ENCODE measurements around the gene RIOK3.
A peak's percentile ranks its signal among the peaks of the same experiment; 100 is the strongest.

Gene RIOK3

GRCh38 chr18:23479829-23480505 is 26.9 kb downstream of the RIOK3 start:
- H2BK5ac ChIP-seq (ENCODE audit: low read length), result no peak overlapping the region
- no peak for DNase-seq (ENCODE audit: low spot score)
- H2BK15ac ChIP-seq (ENCODE audit: low read length), result no peak overlapping the region
- H2AK5ac ChIP-seq (ENCODE audit: low read depth, low read length), result no peak overlapping the region
- peaks cover 0 to 3% of the 10 kb centered on the region in 2 donors for H3K4me1 ChIP-seq (ENCODE audit: control insufficient read depth in 2 of 2, insufficient read depth in 1 of 2, low read depth in 1 of 2, low read length in 2 of 2)
- H3K14ac ChIP-seq (ENCODE audit: low read length), result no peak overlapping the region
- no CpG with 5 or more reads among the region's 3 CpGs for WGBS, 2 donors (ENCODE audit: extremely low coverage in 2 of 2, insufficient read length in 2 of 2, insufficient replicate concordance in 1 of 2)
- no peak overlapping the region for H4K91ac ChIP-seq (ENCODE audit: low read depth, low read length, poor library complexity)
- no peaks in the 10 kb centered on the region for H3K9me3 ChIP-seq (replicated peaks in 1 of 2; ENCODE audit: control insufficient read depth in 2 of 2, insufficient read depth in 1 of 2, low read depth in 1 of 2, low read length in 2 of 2)
- H3K79me1 ChIP-seq (ENCODE audit: low read depth, low read length), result no peaks in the 10 kb centered on the region
- no peak overlapping the region for H2BK12ac ChIP-seq (ENCODE audit: low read length)
- H3K4me2 ChIP-seq (ENCODE audit: insufficient read depth, low read length, poor library complexity, severe bottlenecking), result no peak overlapping the region
- H2BK120ac ChIP-seq (ENCODE audit: low read depth, low read length), result no peak overlapping the region
- no peak overlapping the region for H3K23ac ChIP-seq (ENCODE audit: low read depth, low read length, poor library complexity)
- H3K36me3 ChIP-seq (replicated peaks in 1 of 2; ENCODE audit: control insufficient read depth in 2 of 2, insufficient read depth in 2 of 2, low read length in 2 of 2), result peaks cover 12 to 84% of the 10 kb centered on the region in 2 donors
- no peak overlapping the region for H3K9ac ChIP-seq (ENCODE audit: low read depth, low read length, poor library complexity)
- H3K4me3 ChIP-seq (ENCODE audit: low read length in 2 of 2), result no peak overlapping the region
- no peak overlapping the region for H3K18ac ChIP-seq (ENCODE audit: low read length)
- no peak overlapping the region for H3K27ac ChIP-seq (replicated peaks; ENCODE audit: low read length)
- H2AFZ ChIP-seq (ENCODE audit: low read length), result no peak overlapping the region
- H3K27me3 ChIP-seq (ENCODE audit: control insufficient read depth in 3 of 3, insufficient read depth in 3 of 3, low read depth in 1 of 3, low read length in 3 of 3), result no peaks in the 10 kb centered on the region
- no peak overlapping the region for H4K8ac ChIP-seq (ENCODE audit: low read depth, low read length)
- no peak overlapping the region for H3K4ac ChIP-seq (ENCODE audit: low read length)

GRCh38 chr18:23484561-23485182 is 31.6 kb downstream of the RIOK3 start:
- H2BK12ac ChIP-seq (ENCODE audit: low read length), result no peak overlapping the region
- WGBS, 2 donors (ENCODE audit: extremely low coverage in 2 of 2, insufficient read length in 2 of 2, insufficient replicate concordance in 1 of 2), result no CpG with 5 or more reads among the region's 8 CpGs
- no peaks in the 10 kb centered on the region for H3K9me3 ChIP-seq (replicated peaks in 1 of 2; ENCODE audit: control insufficient read depth in 2 of 2, insufficient read depth in 1 of 2, low read depth in 1 of 2, low read length in 2 of 2)
- H3K4ac ChIP-seq (ENCODE audit: low read length), result no peak overlapping the region
- no peak overlapping the region for H2AK5ac ChIP-seq (ENCODE audit: low read depth, low read length)
- H3K27me3 ChIP-seq (ENCODE audit: control insufficient read depth in 3 of 3, insufficient read depth in 3 of 3, low read depth in 1 of 3, low read length in 3 of 3), result no peaks in the 10 kb centered on the region
- no peak for DNase-seq (ENCODE audit: low spot score)
- H3K27ac ChIP-seq (replicated peaks; ENCODE audit: low read length), result no peak overlapping the region
- H2BK120ac ChIP-seq (ENCODE audit: low read depth, low read length), result no peak overlapping the region
- no peak overlapping the region for H3K23ac ChIP-seq (ENCODE audit: low read depth, low read length, poor library complexity)
- H2AFZ ChIP-seq (ENCODE audit: low read length), result no peak overlapping the region
- no peak overlapping the region for H3K4me2 ChIP-seq (ENCODE audit: insufficient read depth, low read length, poor library complexity, severe bottlenecking)
- no peaks in the 10 kb centered on the region for H3K79me1 ChIP-seq (ENCODE audit: low read depth, low read length)
- no peak overlapping the region for H4K91ac ChIP-seq (ENCODE audit: low read depth, low read length, poor library complexity)
- no peak overlapping the region for H2BK15ac ChIP-seq (ENCODE audit: low read length)
- H3K18ac ChIP-seq (ENCODE audit: low read length), result no peak overlapping the region
- H3K9ac ChIP-seq (ENCODE audit: low read depth, low read length, poor library complexity), result no peak overlapping the region
- no peak overlapping the region for H4K8ac ChIP-seq (ENCODE audit: low read depth, low read length)
- H3K4me3 ChIP-seq (ENCODE audit: low read length in 2 of 2), result no peak overlapping the region
- H3K4me1 ChIP-seq (ENCODE audit: control insufficient read depth in 2 of 2, insufficient read depth in 1 of 2, low read depth in 1 of 2, low read length in 2 of 2), result peaks cover 0 to 4% of the 10 kb centered on the region in 2 donors
- no peak overlapping the region for H3K14ac ChIP-seq (ENCODE audit: low read length)
- H3K36me3 ChIP-seq (replicated peaks in 1 of 2; ENCODE audit: control insufficient read depth in 2 of 2, insufficient read depth in 2 of 2, low read length in 2 of 2), result peaks cover 2 to 39% of the 10 kb centered on the region in 2 donors
- H2BK5ac ChIP-seq (ENCODE audit: low read length), result no peak overlapping the region

- Histone ChIP-seq H3K36me3 (replicated peaks in 1 of 2; ENCODE audit: control insufficient read depth in 2 of 2, insufficient read depth in 2 of 2, low read length in 2 of 2) (peaks cover 2 to 32% of the 10 kb centered on the region in 2 donors), H3K14ac (ENCODE audit: low read length) (no peak overlapping the region), H3K23ac (ENCODE audit: low read depth, low read length, poor library complexity) (no peak overlapping the region), H3K9me3 (replicated peaks in 1 of 2; ENCODE audit: control insufficient read depth in 2 of 2, insufficient read depth in 1 of 2, low read depth in 1 of 2, low read length in 2 of 2) (peaks cover 0 to 3% of the 10 kb centered on the region in 2 donors), H2BK120ac (ENCODE audit: low read depth, low read length) (no peak overlapping the region), H4K8ac (ENCODE audit: low read depth, low read length) (no peak overlapping the region), H2BK12ac (ENCODE audit: low read length) (no peak overlapping the region), H3K27me3 (ENCODE audit: control insufficient read depth in 3 of 3, insufficient read depth in 3 of 3, low read depth in 1 of 3, low read length in 3 of 3) (no peaks in the 10 kb centered on the region), H2AK5ac (ENCODE audit: low read depth, low read length) (no peak overlapping the region), H2BK5ac (ENCODE audit: low read length) (no peak overlapping the region), H3K4ac (ENCODE audit: low read length) (no peak overlapping the region), H3K4me1 (ENCODE audit: control insufficient read depth in 2 of 2, insufficient read depth in 1 of 2, low read depth in 1 of 2, low read length in 2 of 2) (peaks cover 0 to 4% of the 10 kb centered on the region in 2 donors), H3K79me1 (ENCODE audit: low read depth, low read length) (no peaks in the 10 kb centered on the region), H3K27ac (replicated peaks; ENCODE audit: low read length) (no peak overlapping the region), H2AFZ (ENCODE audit: low read length) (no peak overlapping the region), H3K18ac (ENCODE audit: low read length) (no peak overlapping the region), H3K4me3 (ENCODE audit: low read length in 2 of 2) (no peak overlapping the region), H4K91ac (ENCODE audit: low read depth, low read length, poor library complexity) (no peak overlapping the region), H3K9ac (ENCODE audit: low read depth, low read length, poor library complexity) (no peak overlapping the region), H3K4me2 (ENCODE audit: insufficient read depth, low read length, poor library complexity, severe bottlenecking) (no peak overlapping the region), H2BK15ac (ENCODE audit: low read length) (no peak overlapping the region)
- no peak for DNase-seq (ENCODE audit: low spot score)
- WGBS, 2 donors (ENCODE audit: extremely low coverage in 2 of 2, insufficient read length in 2 of 2, insufficient replicate concordance in 1 of 2), result no CpG with 5 or more reads among the region's 7 CpGs
These were observed 32.3 kb downstream of the RIOK3 start for GRCh38 chr18:23485386-23485785.

GRCh38 chr18:23487738-23488570 is 34.9 kb downstream of the RIOK3 start:
- Histone ChIP-seq H3K4me1 (ENCODE audit: control insufficient read depth in 2 of 2, insufficient read depth in 1 of 2, low read depth in 1 of 2, low read length in 2 of 2) (peaks cover 0 to 4% of the 10 kb centered on the region in 2 donors), H3K9me3 (replicated peaks in 1 of 2; ENCODE audit: control insufficient read depth in 2 of 2, insufficient read depth in 1 of 2, low read depth in 1 of 2, low read length in 2 of 2) (peaks cover 0 to 3% of the 10 kb centered on the region in 2 donors), H3K14ac (ENCODE audit: low read length) (no peak overlapping the region), H2BK12ac (ENCODE audit: low read length) (no peak overlapping the region), H3K4me2 (ENCODE audit: insufficient read depth, low read length, poor library complexity, severe bottlenecking) (no peak overlapping the region), H3K4ac (ENCODE audit: low read length) (no peak overlapping the region), H3K18ac (ENCODE audit: low read length) (no peak overlapping the region), H4K91ac (ENCODE audit: low read depth, low read length, poor library complexity) (no peak overlapping the region), H2BK5ac (ENCODE audit: low read length) (no peak overlapping the region), H3K79me1 (ENCODE audit: low read depth, low read length) (no peaks in the 10 kb centered on the region), H3K27ac (replicated peaks; ENCODE audit: low read length) (no peak overlapping the region), H3K27me3 (ENCODE audit: control insufficient read depth in 3 of 3, insufficient read depth in 3 of 3, low read depth in 1 of 3, low read length in 3 of 3) (no peaks in the 10 kb centered on the region), H3K23ac (ENCODE audit: low read depth, low read length, poor library complexity) (no peak overlapping the region), H3K9ac (ENCODE audit: low read depth, low read length, poor library complexity) (no peak overlapping the region), H2BK120ac (ENCODE audit: low read depth, low read length) (no peak overlapping the region), H3K36me3 (replicated peaks in 1 of 2; ENCODE audit: control insufficient read depth in 2 of 2, insufficient read depth in 2 of 2, low read length in 2 of 2) (peaks cover 0 to 6% of the 10 kb centered on the region in 2 donors), H2BK15ac (ENCODE audit: low read length) (no peak overlapping the region), H2AFZ (ENCODE audit: low read length) (peak overlapping the region; percentile 76), H4K8ac (ENCODE audit: low read depth, low read length) (no peak overlapping the region), H3K4me3 (ENCODE audit: low read length in 2 of 2) (no peak overlapping the region), H2AK5ac (ENCODE audit: low read depth, low read length) (no peak overlapping the region)
- DNase-seq (ENCODE audit: low spot score), result no peak
- no CpG with 5 or more reads among the region's 14 CpGs for WGBS, 2 donors (ENCODE audit: extremely low coverage in 2 of 2, insufficient read length in 2 of 2, insufficient replicate concordance in 1 of 2)

All from neuronal stem cell (in vitro differentiated cells).